SU-DHL-6 (cell line): ENCODE measurements around the gene MFN2.

Experiments used
- EZH2phosphoT487 ChIP-seq: fragments of 200-600 bp; sonication (generic), shearing (Covaris generic); conservative IDR thresholded peaks from 2 replicates; pipeline ENCODE4 v1.6.1; 2018; ENCODE audit warnings: mild to moderate bottlenecking, antibody characterized with exemption, low read length, moderate library complexity, mixed read lengths
- TF ChIP-seq, protein P1 (sequence below): fragments of 200-600 bp; sonication (generic); IDR thresholded peaks from one replicate; pipeline ENCODE4 v1.5.1; 2017; ENCODE audit warnings: antibody characterized with exemption, mild to moderate bottlenecking, low read length, moderate library complexity; ENCODE audit not compliant: insufficient read depth, poor library complexity, severe bottlenecking

GRCh38 chr1:11999236-11999635 lies 19.0 kb downstream of the MFN2 start:
- TF ChIP-seq, protein P1, sequence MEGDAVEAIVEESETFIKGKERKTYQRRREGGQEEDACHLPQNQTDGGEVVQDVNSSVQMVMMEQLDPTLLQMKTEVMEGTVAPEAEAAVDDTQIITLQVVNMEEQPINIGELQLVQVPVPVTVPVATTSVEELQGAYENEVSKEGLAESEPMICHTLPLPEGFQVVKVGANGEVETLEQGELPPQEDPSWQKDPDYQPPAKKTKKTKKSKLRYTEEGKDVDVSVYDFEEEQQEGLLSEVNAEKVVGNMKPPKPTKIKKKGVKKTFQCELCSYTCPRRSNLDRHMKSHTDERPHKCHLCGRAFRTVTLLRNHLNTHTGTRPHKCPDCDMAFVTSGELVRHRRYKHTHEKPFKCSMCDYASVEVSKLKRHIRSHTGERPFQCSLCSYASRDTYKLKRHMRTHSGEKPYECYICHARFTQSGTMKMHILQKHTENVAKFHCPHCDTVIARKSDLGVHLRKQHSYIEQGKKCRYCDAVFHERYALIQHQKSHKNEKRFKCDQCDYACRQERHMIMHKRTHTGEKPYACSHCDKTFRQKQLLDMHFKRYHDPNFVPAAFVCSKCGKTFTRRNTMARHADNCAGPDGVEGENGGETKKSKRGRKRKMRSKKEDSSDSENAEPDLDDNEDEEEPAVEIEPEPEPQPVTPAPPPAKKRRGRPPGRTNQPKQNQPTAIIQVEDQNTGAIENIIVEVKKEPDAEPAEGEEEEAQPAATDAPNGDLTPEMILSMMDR, result no peak
- no peak for TF ChIP-seq EZH2phosphoT487
